B cell (primary cell): ENCODE results near the gene C14orf39.

Experiments
- CTCF ChIP-seq: fragments of 200-600 bp; IDR thresholded peaks from one replicate; pipeline ENCODE4 v1.8.0; 2022; ENCODE audit warnings: antibody characterized with exemption, mild to moderate bottlenecking
- EZH2 ChIP-seq: IDR thresholded peaks from 2 replicates; pipeline ENCODE4 v1.6.1; 2012; ENCODE audit warnings: borderline replicate concordance, low read depth, mild to moderate bottlenecking, moderate library complexity, low read length; ENCODE audit not compliant: insufficient read depth, poor library complexity, severe bottlenecking

GRCh38 chr14:60508707-60509437 lies 23.0 kb upstream of the C14orf39 start, which contains the start of gene SIX6:
- TF ChIP-seq EZH2 = peak; percentile 54
- no peak for TF ChIP-seq CTCF
